ENCODE results near the gene GPATCH4.

GPATCH4 gene

DNA sequence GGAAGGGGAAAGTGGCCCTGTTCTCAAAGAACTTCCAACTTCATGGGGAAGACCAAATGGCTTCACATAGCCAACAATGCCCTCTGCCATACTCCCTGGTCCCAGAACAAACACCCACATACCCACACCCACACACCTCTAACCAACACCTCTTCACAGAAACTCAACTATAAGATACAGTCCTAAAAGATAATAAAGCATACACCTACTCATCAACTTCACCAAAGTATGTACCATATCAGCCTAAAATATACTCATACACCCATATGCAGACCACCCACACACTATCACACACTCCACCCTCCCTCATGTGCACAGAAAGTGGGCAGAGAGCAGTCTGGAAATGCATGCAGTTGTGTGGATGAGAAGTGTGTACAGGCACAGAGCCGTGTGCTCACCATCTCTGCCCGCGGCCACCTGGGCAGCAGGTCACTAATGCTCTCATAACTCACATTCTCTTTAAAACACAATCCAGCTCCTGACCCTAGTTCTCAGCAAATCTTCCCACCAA, 56.6 kb downstream of the GPATCH4 start:
- DNase-seq: no peak

Measured in DMS53 (cell line).